H4 (cell line): ENCODE measurements around the gene ZNF664. TPM values are rescaled to one million over a fixed set of nuclear protein-coding genes. Genes with fewer than 3 reads are reported as not detected.

Experiments
- DNase-seq: peaks from one replicate; pipeline ENCODE4 v3.0.0-alpha.2; 2015; ENCODE audit warnings: low spot score
- total RNA-seq: library from RNA; depleted of rRNA; stranded (reverse); fragments of >200 nt; shearing (Covaris generic); gene quantifications from 2 replicates; pipeline ENCODE4 v1.2.3, GENCODE V29; 2014; rRNA removed

ZNF664 gene
- total RNA-seq: 41.6 and 48.6 TPM in 2 replicates

DNA sequence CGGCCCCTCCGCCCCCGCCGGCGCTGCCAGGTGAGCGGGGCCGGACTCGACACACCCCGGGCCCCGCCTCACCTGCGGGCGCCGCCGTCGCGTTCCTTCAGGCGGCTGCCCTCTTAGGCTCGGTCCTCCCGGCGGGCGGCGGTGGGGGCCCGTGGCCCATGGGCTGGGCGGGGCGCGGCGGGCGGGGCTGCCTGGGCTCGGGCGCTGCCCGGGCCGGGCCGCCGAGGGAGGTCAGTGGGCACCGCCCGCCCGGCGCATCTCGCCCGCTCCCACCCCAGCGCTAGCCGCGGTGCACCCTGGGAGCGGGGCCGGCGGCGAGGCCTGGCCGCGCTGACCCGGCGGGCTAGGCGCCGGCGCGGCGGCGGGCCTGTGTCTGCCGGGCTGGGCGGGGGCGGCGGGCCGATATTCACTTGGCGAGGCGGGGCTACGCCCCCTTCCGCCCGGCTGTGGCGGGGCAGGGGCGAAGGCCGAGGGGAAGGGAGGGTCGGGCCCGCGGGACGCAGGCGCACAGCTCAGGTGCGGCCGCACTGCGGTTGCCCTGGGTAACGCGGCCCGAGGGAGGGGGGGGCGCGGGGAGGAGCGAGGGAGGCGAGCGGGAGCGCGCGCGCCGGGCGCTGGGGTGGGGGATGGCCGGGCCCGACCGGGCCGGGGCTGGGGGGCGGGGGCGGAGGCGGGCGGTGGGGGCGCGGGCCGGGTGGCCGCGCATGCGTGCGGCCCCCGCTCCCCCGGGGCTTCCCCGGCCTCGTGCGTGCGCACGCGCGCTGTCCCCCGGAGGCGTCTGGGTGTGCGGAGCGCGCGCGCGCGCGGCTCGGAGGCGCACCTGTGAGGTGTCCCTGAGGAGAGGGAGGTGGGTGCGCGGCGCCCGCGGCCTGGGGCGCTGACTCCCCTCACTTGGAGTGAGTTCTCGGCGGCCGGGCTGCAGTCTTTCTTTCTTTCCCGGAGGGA is at the start of gene ZNF664, which contains the start of gene CCDC92:
ZNF664 (plus strand) TSS at position 759 of the 945 bp plus-strand sequence. CDS start 38,930 bp downstream, outside the sequence.
CCDC92 (minus strand) TSS at position 375 of the 945 bp plus-strand sequence. CDS start 28,526 bp downstream, outside the sequence.
- peak; percentile 87 for DNase-seq

DNA sequence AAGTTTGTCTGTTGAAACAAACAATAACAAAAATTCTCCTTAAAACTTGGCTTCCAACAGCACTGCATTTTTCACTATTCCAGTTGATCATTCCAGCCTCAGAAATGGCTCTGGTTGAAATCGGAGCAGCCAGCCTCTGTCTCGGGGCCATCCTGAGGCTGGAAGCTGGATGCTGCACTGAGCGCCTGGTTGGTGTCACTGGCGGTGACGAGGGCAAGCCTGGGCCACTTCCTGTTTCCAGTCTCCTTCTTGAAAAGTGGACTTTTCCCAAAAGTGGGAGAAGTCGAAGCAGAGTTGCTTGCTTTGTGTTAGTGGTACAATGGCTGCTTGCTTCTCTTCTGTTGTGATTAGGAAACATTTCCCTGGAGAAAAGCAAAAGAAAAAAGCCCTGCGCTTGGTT is 49.1 kb upstream of the ZNF664 start:
- DNase-seq: no peak

DNA sequence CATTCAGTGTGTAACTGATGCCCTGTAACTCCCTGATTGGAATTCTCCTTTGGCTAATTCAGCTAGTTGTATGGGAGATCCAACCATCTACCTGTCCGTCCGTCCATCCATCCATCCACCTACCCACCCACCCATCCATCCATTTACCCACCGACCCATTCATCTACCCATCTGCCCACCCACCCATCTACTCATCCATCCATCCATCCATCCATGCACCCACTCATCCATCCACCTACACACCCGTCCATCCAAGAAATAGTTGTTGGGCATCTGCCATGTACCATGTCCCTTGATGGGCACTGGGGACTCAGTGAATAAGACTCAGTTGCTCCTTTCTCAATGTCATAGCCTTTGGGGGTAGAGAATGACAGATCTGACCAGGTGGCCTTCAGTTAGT is 48.5 kb upstream of the ZNF664 start:
- DNase-seq: no peak

DNA sequence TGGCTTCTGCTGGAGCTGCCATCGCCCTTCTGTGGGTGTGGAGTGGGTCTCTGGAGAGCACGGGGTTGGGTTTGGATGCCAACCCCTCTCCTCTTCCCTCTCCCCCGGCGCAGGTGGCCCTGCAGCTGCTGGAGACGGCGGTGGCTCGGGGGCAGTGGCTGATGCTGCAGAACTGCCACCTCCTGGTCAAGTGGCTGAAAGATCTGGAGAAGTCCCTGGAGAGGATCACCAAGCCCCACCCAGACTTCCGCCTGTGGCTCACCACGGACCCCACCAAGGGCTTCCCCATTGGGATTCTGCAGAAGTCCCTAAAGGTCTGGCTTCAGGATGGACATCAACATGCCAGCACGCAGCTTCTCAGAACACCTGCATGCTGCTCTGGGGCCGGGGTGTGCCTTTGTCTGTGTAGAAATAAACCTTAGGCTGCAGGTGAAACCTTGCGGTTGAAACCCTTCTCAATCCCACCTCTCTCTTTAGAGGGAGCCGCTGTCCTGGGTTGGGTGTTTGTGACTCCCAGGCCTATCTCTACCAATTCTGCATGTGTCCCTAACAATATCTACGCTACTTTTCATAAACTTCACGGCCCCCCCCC is 44.6 kb upstream of the ZNF664 start:
- DNase-seq: no peak

DNA sequence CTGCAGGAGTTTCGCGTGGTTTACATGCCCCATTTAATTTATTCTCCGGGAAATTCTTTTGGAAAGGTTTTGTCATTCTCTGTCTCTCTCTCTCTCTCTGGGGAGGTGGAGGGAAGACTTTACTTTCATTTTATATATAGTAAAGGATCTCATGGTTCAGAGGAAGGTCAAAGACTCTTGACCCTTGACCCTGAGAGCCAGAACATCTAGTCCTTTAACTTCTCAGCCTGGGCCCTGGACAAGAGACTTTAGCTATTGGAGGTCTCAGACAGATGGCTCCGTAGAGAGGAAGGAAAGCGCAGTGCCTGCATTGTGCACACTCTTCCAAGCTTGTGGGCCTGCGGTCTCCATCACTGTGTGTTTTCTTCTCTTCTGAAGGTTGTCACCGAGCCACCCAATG is 44.1 kb upstream of the ZNF664 start:
- DNase-seq: no peak

DNA sequence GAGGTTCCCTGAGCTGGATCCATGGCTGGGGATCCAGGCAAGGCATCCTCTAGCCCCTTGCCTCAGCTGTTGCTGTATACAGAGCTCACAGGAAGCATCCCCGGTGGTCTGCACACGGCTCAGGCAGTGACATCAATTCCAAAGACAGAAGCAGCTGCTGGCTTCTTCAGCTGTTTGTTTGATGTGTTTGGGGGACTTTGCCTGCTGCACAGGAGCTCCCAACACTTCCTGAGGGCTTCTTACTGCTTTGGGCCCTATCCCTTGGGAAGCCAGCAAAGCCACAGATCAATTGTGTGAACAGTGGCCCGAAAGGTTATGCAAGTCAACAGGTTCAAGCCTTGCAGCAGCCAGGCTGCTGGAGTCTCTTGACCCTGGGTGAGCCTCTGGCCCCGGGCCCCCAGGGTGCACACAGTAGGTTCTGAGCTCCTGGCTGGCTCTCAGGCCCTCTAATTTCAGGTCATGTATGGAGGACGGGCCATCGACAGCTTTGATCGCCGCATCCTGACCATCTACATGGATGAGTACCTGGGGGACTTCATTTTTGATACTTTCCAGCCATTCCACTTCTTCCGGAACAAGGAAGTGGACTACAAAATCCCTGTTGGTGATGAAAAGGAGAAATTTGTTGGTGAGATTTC is 43.0 kb upstream of the ZNF664 start:
- no peak for DNase-seq

DNA sequence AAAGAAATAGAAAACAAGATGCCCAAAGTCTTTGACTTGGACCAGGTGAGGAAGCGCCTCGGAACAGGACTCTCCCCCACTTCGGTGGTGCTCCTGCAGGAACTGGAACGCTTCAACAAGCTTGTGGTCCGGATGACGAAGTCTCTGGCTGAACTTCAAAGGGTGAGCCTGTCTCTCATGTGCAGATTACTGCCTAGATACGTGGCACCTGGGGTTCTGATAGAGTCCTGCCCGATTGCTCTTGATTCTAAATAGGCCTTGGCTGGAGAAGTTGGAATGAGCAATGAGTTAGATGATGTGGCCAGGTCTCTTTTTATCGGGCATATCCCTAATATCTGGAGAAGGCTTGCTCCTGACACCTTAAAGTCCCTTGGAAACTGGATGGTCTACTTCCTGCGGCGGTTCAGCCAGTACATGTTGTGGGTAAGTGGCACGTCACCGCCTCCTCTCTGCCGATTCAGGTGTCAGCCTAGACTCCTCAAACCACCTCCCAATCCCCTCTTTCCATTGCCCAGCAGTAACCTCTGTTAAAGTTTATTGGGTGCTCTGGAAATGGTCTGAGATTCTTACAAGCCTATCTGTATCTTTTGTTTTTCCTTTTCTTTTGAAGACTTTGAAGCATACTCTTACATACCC is 41.2 kb upstream of the ZNF664 start:
- DNase-seq: no peak

DNA sequence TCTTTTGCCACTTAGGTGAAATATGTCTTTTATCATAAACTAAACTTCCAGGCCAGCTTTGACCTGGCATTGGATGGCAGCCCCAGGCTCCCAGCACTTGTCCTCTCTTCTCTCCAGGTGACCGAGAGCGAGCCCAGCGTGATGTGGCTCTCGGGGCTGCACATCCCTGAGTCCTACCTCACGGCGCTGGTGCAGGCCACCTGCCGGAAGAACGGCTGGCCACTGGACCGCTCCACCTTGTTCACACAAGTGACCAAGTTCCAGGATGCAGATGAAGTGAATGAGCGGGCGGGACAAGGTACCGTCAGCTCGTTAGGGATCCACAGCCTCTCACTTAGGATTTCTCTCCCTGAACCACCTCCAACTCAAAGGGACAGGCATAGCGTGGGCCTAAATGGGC is 39.8 kb upstream of the ZNF664 start:
- no peak for DNase-seq

DNA sequence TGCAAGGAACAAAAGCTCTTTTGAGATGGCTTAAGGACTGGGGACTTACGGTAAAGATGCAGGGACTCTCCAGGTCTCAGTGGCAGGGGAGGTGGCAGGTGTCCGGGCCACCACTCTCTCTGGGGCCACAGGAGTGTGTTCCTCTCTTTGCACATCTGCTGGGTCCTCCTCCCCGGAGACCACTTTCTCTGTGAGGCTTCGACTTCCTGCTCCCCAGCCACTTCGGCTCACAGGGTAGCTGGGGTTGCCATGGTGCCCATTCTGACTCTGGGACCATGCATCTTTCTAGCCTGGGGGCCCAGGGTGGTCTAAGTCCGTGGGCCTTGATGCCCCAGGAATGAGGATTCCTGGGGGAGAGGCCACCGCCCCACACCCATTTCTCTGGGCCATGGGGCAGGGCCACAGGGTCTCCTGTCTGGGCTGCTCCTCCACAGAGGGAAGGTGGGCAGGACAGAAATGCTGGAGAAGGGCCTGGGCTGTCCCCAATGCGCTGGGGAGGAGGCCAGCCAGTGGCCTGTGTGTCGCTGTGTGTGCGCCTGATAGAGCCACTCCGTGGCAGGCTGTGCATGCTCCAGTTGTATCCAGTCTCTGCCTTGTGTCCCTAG is 38.9 kb upstream of the ZNF664 start:
- no peak for DNase-seq

DNA sequence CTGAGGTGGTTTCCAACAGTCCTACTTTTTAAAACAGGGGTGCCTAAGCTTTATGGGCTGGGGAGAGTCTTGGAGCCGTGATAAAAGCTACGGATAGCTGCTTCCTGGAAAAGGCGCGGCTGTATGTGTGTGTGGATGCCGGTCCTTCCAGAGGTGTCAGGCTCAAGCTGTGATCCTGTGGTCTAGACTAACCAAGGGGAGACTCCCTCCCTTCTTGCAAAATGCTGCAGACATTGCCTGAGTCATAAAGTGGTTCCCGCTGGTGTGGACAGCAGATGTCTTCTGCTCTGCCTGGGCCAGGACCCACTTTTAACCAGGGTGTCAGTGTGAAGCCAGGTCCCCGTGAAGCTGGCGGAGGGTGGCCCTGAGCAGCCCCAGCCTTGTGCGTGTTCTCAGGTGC is 38.2 kb upstream of the ZNF664 start:
- DNase-seq: no peak

DNA sequence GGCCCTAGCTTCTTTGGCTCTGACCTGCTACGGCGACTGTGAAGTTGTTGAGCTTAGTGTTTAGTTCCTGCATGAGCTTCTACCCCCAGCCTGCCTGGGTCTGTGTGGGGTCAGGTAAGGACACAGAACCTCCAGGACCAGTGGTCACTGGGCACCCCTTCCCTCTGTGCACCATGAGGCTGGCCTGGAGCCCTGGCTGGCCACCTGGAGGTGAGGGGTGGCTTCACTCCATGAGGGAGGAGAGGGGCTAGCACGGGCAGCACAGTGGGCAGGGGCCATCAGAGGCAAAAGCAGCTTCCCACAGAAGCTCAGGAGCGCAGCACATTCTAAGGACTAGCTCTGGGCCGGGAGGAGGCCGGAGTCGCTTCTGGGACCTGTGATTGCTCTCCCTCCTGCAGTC is 37.1 kb upstream of the ZNF664 start:
- DNase-seq: no peak

DNA sequence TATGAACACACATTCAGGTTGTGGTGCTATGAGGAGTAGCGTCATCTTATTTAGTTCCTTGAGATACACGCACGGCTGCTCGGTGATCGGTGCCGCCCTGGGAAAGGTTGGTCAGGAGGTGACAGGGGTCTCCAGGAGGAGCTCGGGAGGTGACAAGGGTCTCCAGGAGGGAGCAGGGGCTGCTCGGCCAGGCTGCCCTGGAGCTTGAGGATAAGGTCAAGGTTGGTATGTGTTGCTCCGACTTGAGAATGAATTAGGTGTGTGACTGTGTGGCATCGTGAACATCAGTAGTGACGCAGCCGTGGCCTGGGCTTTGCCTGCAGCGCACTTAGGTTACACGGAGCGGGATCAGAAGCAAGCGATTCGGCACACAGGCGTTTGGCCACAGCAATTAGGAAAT is 36.5 kb upstream of the ZNF664 start:
- DNase-seq: no peak

DNA sequence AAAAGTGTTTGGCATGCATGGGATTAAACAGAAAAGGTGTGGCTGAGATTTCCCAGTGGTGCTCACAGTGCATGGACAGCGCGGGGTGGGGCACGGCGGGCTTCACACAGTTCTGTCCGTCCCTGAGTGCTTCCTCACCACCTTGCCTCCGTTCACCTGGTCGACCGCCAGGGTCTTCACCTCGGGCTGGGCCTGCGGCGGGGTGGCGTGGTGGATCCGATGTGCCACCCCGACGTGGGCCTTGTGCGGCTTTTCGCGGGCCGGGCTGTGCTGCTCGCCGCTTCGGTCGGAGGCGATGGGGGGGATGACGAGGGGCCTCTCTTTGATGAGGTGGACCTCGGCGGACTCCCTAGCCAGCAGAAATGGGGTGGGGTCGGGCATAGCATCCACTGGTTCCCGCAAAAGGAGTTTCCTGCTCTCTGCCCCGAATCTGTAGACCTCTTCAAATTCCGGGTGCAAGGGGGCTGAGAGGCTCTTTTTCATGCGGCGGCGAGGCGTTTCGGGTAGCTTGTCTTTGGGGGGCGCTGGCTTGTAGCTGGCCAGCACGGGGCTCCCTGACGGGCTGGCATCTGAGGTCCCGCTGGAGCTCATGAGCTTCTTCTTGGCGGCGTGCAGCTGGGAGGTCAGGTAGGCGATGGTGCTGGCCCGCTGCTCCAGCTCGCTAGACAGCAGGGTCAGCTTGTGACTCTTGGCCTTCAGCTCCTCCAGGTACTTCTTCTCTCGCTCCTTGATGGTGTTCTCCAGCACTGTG is 35.9 kb upstream of the ZNF664 start:
- no peak for DNase-seq

DNA sequence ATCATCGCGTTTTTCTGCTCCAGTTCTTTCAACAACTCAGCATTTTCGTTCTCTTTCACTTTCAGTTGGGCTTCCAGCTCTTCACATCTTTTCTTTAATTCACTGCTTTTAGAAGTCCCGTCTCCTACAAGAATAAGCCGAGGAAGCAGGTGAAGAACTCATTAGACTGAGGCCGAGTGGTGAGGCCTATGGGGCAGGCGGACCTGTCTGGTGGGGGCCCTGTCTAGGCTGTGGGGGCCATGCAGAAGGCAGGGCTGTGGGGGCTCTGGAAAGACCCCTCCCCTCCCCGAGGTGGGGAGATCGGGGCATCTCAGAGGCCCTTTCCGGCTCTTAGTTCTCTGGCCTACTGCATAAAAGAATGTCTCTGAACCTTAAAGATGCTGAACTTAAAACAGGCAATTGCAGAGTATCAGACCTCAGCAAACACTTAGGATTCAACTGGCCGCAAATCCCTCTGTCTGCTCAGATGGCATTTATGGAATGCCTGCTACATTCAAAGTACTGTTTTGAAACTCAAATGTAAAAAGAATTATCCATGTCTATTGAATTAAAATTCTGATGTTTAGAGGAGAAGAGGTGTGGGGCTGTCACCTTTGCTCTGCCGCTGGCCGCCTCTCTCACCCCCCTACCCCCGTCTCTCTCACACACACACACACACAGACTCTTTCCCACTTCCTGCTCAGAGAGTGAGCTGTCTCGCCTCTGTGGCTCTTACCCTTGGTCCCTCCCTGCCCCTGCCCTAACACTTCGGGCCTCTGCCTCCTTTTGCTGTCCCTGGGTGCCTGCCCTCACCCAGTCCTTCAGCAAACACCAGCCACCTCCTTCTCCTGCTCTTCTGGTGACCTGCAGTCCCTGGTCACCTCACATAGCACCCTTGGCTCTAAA is 35.1 kb upstream of the ZNF664 start:
- no peak for DNase-seq

DNA sequence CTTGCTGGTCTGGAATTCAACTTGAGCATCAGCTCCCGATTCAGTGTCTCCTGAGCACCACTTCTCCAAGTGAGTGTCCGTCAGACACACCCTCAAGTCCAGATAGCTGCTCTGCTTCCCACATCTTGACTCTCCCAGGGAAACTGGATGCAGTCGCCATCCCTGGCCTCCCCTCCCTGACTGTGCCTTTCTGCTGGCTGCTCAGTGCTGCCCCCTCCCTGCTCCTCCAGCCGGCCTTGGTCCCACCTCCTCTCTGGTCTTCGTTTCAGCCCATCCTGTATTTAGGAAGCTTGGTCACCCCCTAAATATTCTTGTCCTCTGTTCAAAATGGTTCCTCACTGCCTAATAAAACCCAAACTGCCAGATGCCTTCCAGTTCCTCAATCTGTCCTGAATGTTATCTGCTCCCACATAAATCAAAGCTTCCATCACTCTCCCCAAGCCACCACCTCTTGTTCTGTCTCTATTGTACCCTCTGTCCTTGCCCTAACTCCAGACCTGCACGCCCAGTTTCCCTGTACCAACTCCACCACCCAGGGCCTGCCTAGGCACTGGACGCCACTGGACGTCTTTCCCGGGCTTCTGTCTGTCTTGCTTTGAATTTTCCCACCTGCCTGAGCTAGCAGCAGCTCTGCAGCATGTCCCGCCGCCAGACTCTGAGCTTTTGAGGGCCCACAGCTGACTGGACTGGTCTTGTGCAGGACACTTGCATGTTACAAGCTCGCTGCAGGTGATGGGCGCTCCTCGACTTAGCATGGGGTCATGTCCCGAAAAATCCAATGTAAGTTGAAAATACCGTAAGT is 34.1 kb upstream of the ZNF664 start:
- DNase-seq: no peak

DNA sequence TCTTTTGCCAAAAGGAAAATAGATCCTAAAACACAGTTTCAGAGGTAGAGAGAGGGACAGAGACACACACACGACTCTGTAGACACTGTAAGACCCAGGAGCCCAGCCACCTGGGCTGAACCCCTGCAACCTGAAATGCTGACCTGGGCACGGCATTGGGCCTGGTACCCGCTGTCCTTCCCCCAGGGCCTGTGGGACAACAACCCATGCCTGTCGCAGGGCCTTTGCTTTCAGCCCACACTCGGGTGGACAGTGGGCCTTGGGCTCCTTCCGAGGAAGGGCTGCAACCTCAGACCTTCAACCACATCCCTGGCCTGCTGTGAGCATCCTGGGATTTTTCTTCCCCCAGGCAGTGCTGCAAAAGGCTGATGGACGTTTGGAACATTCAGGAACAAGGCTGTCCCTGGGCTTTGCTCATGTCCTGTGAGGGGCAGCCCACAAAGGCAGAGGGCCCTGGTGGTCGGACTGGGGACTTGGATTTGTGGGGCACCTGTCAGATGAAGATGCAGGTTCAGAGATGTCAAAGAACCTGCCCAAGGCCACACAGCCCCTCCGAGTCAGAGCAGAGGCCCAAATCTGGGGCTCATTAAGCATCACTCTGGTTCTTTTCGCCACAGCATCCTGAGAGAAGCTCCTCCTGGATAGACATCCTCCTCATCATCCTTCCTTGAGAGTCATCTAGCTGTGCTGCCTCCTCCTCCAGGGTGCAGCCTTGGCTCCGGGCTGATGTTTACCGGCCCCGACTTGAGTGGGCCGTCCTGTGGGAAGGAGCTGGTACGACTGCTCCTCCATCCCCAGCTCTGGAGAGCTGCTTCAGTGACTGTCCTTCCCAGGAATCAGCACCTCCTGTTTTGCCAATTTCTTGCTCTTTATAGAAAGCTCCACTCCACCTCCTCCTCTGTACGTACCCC is 33.0 kb upstream of the ZNF664 start:
- no peak for DNase-seq

DNA sequence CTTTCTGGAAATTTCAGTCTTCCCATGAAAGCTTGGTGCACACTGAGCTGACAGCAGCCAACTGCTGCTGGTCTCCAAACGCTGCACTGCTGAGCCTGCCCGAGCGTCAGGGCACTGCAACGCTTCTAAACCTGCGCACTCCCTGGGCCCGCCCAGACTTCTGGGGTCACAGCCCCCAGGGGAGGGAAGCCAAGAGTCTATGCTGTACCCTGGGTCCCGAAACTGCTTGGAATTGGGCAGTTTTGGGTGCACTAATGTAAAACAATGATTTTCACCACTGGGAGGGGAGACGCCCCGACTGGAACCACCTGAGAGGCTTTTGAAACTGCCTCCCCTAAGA is 32.4 kb upstream of the ZNF664 start:
- no peak for DNase-seq

DNA sequence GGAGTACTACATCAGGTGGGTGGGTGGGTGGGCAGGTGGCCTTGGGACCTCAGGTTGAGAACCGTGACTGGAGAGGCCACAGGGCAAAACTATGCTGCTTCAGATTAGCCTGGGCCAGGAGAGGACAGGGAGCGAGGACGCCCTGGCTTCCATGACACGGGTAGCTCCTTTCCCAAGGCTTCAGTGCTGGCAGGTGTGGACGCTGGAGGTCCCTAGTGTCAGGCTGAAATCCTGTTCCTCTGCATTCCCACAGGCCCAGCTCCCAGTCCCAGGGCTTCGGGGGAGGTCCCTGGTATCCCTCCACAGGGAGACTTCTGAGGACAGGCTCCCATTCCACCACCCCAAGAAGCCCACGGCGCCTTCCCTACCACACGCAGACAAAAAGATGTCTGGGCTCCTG is 32.0 kb upstream of the ZNF664 start:
- no peak for DNase-seq
